PC-3 (cell line): ENCODE data around the gene TIMM17B. TPM values are rescaled to one million over a fixed set of nuclear protein-coding genes. Genes with fewer than 3 reads are reported as not detected.
"Not testable (repeated sequence)": the region's sequence is repeated elsewhere in the genome, so short reads cannot be mapped to it uniquely, and the experiment has no call there.

ENCODE experiments used
- ATAC-seq: fragments of 200-7000 bp; cut with Tn5 transposase; 2 replicates; pipeline ENCODE4 v1.9.1; 2020; ENCODE audit warnings: mild to moderate bottlenecking, moderate library complexity
- BruUV-seq: library from RNA; stranded (reverse); fragments of 400-500 nt; replicated peaks from 2 replicates; lab custom pipeline; 2021; lab: Mats Ljungman, UMichigan
- CTCF ChIA-PET: fragments of 300-600 bp; sonication (Branson Sonifier 250); formaldehyde crosslinking; loops from one replicate; lab custom pipeline; 2022; ENCODE audit warnings: antibody characterized with exemption; lab: Charles Lee
- POLR2A ChIA-PET: fragments of 300-600 bp; sonication (Branson Sonifier 250); formaldehyde crosslinking; loops from one replicate; lab custom pipeline; 2022; ENCODE audit warnings: antibody characterized with exemption; ENCODE audit not compliant: unreplicated experiment; lab: Charles Lee
- DNase-seq: peaks from one replicate; pipeline ENCODE4 v3.0.0-alpha.2; 2015
- H2AFZ ChIP-seq: fragments of 300-600 bp; sonication (generic); 2 replicates; pipeline ENCODE4 v1.6.0; 2016; ENCODE audit warnings: antibody characterized with exemption, low read length
- H3F3A ChIP-seq: fragments of 300-600 bp; sonication (generic); one replicate; pipeline ENCODE4 v1.6.0; 2017; ENCODE audit warnings: antibody characterized with exemption, low read length, control low read depth, mild to moderate bottlenecking; ENCODE audit not compliant: unreplicated experiment
- H3K27ac ChIP-seq: fragments of 300-600 bp; sonication (generic); 2 replicates; pipeline ENCODE4 v1.5.1; 2016; ENCODE audit warnings: mild to moderate bottlenecking, low read length
- H3K27me3 ChIP-seq: fragments of 300-600 bp; sonication (generic); 2 replicates; pipeline ENCODE4 v1.6.1; 2016; ENCODE audit warnings: low read length, mixed read lengths
- H3K36me3 ChIP-seq: fragments of 300-600 bp; sonication (generic); 2 replicates; pipeline ENCODE4 v1.6.1; 2016; ENCODE audit warnings: low read depth, mixed run types, low read length, mixed read lengths
- H3K4me1 ChIP-seq: fragments of 300-600 bp; sonication (generic); 2 replicates; pipeline ENCODE4 v1.5.1; 2016; ENCODE audit warnings: low read length; ENCODE audit not compliant: insufficient read depth
- H3K4me2 ChIP-seq: fragments of 300-600 bp; sonication (generic); 2 replicates; pipeline ENCODE4 v1.6.0; 2016; ENCODE audit warnings: low read length
- H3K4me3 ChIP-seq: fragments of 300-600 bp; sonication (generic); 2 replicates; pipeline ENCODE4 v1.5.1; 2016; ENCODE audit warnings: mild to moderate bottlenecking, low read length, mixed read lengths
- H3K79me2 ChIP-seq: fragments of 300-600 bp; sonication (generic); 2 replicates; pipeline ENCODE4 v1.6.1; 2017; ENCODE audit warnings: low read length, mixed read lengths
- H3K9ac ChIP-seq: fragments of 300-600 bp; sonication (generic); 2 replicates; pipeline ENCODE4 v1.6.0; 2016; ENCODE audit warnings: mild to moderate bottlenecking, low read length
- H3K9me2 ChIP-seq: fragments of 300-600 bp; sonication (generic); replicated peaks from 2 replicates; pipeline ENCODE4 v1.6.1; 2016; ENCODE audit warnings: mixed run types, low read length, mixed read lengths
- H3K9me3 ChIP-seq: fragments of 300-600 bp; sonication (generic); 2 replicates; pipeline ENCODE4 v1.6.1; 2016; ENCODE audit warnings: low read length, mixed read lengths
- H4K20me1 ChIP-seq: fragments of 300-600 bp; sonication (generic); 2 replicates; pipeline ENCODE4 v1.6.1; 2016; ENCODE audit warnings: low read length, mixed read lengths
- EZH2 ChIP-seq: fragments of 300-600 bp; sonication (generic); IDR thresholded peaks from one replicate; pipeline ENCODE4 v1.6.1; 2017; ENCODE audit warnings: antibody characterized with exemption, mild to moderate bottlenecking, low read length; ENCODE audit not compliant: unreplicated experiment
- EZH2phosphoT487 ChIP-seq: fragments of 300-600 bp; sonication (generic); IDR thresholded peaks from 2 replicates; pipeline ENCODE4 v1.6.1; 2018; ENCODE audit warnings: mild to moderate bottlenecking, antibody characterized with exemption, low read length, borderline replicate concordance
- intact Hi-C: fragments of 100-400 bp; cut with micrococcal nuclease; formaldehyde crosslinking; loops from 2 replicates; pipeline ENCODE4 v1.9.0; 2023
- total RNA-seq: library from RNA; depleted of rRNA; stranded (reverse); fragments of >200 nt; gene quantifications from 2 replicates; pipeline ENCODE4 v1.2.3, GENCODE V29; 2014
- TF ChIP-seq, protein P1 (sequence below): fragments of 300-600 bp; sonication (generic); conservative IDR thresholded peaks from 2 replicates; pipeline ENCODE4 v1.5.1; 2017; ENCODE audit warnings: antibody characterized with exemption, low read depth, mild to moderate bottlenecking, low read length

Gene TIMM17B
- total RNA-seq, 1 experiment from 2014 or later, result 101 TPM

DNA sequence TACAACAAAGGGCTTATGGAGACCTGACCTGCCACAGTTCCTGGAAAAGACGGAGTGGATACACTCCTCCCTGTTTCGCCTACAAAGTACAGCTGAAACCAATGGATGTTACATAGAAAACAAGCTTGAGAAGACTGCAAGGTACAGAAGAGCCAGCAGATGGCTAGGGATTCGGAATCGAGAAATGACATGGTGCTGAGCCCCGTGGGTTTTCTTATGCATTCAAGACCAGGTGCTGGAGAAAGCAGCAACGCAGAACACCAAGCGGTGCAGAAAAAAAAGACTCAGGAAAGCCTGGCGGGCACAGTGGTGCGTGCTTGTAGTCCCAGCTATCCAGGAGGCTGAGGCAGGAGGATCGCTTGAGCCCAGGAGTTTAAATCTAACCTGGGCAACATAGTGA, 13.8 kb downstream of the TIMM17B start:
- DNase-seq, result peak; percentile 14
- no peaks in the 10 kb centered on the region for H3K36me3 ChIP-seq
- ChIA-PET CTCF (no interaction called here), POLR2A (no interaction called here)
- H3K27ac ChIP-seq, result no peak overlapping the region
- H3K4me2 ChIP-seq, result no peak overlapping the region
- H3K9me2 ChIP-seq, result no peaks in the 10 kb centered on the region
- no peaks in the 10 kb centered on the region for H3K79me2 ChIP-seq
- intact Hi-C loops, result no loop called here
- H3F3A ChIP-seq, result no peaks in the 10 kb centered on the region
- no peak overlapping the region for H2AFZ ChIP-seq
- H4K20me1 ChIP-seq, result no peaks in the 10 kb centered on the region
- TF ChIP-seq EZH2 (no peak), EZH2phosphoT487 (no peak)
- TF ChIP-seq, protein P1, sequence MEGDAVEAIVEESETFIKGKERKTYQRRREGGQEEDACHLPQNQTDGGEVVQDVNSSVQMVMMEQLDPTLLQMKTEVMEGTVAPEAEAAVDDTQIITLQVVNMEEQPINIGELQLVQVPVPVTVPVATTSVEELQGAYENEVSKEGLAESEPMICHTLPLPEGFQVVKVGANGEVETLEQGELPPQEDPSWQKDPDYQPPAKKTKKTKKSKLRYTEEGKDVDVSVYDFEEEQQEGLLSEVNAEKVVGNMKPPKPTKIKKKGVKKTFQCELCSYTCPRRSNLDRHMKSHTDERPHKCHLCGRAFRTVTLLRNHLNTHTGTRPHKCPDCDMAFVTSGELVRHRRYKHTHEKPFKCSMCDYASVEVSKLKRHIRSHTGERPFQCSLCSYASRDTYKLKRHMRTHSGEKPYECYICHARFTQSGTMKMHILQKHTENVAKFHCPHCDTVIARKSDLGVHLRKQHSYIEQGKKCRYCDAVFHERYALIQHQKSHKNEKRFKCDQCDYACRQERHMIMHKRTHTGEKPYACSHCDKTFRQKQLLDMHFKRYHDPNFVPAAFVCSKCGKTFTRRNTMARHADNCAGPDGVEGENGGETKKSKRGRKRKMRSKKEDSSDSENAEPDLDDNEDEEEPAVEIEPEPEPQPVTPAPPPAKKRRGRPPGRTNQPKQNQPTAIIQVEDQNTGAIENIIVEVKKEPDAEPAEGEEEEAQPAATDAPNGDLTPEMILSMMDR, result no peak
- no peaks in the 10 kb centered on the region for H3K4me1 ChIP-seq
- no TSS peak for BruUV-seq
- H3K4me3 ChIP-seq, result no peak overlapping the region
- ATAC-seq, result peak; percentile 55
- H3K27me3 ChIP-seq, result no peaks in the 10 kb centered on the region
- H3K9me3 ChIP-seq, result no peaks in the 10 kb centered on the region
- no peak overlapping the region for H3K9ac ChIP-seq

DNA sequence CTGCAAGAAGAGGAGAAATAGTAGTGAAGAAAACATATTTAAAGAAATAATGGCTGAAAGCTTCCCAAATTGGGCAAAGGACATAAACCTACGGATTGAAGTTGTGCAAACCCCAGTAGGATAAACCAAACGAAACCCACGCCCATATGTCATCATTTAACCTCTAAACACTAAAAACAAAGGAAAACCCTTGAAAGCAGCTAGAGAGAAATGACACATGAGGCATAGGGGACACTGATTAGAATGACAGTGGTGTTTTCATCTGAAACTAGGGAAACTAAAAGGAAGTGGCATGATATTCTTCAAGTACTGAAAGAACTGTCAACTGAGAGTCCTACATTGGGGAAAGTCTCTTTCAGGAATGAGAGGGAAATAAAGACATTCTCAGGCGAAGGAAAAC, 20.6 kb downstream of the TIMM17B start:
- H3K4me1 ChIP-seq, H3K9me2 ChIP-seq, H3K27me3 ChIP-seq, DNase-seq, H4K20me1 ChIP-seq, ATAC-seq, CTCF ChIA-PET, intact Hi-C loops, H2AFZ ChIP-seq, H3K27ac ChIP-seq, H3K9me3 ChIP-seq, POLR2A ChIA-PET, H3K9ac ChIP-seq, BruUV-seq, H3K36me3 ChIP-seq, H3K4me2 ChIP-seq, H3K4me3 ChIP-seq, H3K79me2 ChIP-seq, H3F3A ChIP-seq: not testable (repeated sequence)

DNA sequence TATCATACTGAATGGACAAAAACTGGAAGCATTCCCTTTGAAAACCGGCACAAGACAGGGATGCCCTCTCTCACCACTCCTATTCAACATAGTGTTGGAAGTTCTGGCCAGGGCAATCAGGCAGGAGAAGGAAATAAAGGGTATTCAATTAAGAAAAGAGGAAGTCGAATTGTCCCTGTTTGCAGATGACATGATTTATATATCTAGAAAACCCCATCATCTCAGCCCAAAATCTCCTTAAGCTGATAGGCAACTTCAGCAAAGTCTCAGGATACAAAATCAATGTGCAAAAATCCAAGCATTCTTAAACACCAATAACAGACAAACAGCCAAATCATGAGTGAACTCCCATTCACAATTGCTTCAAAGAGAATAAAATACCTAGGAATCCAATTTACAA, 25.6 kb downstream of the TIMM17B start:
- ATAC-seq, H2AFZ ChIP-seq, H3K79me2 ChIP-seq, H4K20me1 ChIP-seq, POLR2A ChIA-PET, H3K4me1 ChIP-seq, BruUV-seq, intact Hi-C loops, H3K9me3 ChIP-seq, H3K9me2 ChIP-seq, H3K4me3 ChIP-seq, H3F3A ChIP-seq, CTCF ChIA-PET, H3K27me3 ChIP-seq, H3K36me3 ChIP-seq, DNase-seq, H3K27ac ChIP-seq, H3K9ac ChIP-seq, H3K4me2 ChIP-seq: not testable (repeated sequence)

DNA sequence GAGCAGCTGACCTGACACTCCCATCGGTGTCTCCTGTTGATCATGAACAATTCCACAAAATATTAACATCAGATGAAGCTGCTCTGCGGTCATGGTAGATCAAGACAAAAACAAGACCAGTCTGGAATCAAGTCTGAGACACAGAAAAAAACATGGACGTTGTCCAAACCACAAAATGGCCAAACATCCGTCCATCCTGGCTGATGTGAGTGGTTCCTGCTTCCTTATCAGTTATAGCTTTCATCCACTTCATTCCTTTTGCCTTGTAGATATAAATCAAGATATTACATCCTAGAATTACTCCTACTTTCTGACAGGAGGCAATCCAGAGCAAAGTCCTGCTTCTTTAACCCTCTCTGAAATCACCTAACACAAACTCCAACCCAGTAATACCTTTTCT, 33.4 kb downstream of the TIMM17B start:
- no peak overlapping the region for H3K27ac ChIP-seq
- H3K27me3 ChIP-seq, result no peaks in the 10 kb centered on the region
- H3K9me2 ChIP-seq, result no peaks in the 10 kb centered on the region
- H3K4me3 ChIP-seq, result no peak overlapping the region
- no peaks in the 10 kb centered on the region for H3K9me3 ChIP-seq
- CTCF ChIA-PET, result no interaction called here
- H3F3A ChIP-seq, result no peaks in the 10 kb centered on the region
- POLR2A ChIA-PET, result no interaction called here
- no peaks in the 10 kb centered on the region for H3K36me3 ChIP-seq
- no TSS peak for BruUV-seq
- H4K20me1 ChIP-seq, result no peaks in the 10 kb centered on the region
- TF ChIP-seq EZH2phosphoT487 (no peak), EZH2 (no peak)
- TF ChIP-seq, protein P1, result no peak
- no peak for ATAC-seq
- no peaks in the 10 kb centered on the region for H3K79me2 ChIP-seq
- intact Hi-C loops, result no loop called here
- no peak overlapping the region for H3K9ac ChIP-seq
- peaks cover 20% of the 10 kb centered on the region for H3K4me1 ChIP-seq
- DNase-seq, result peak; percentile 42
- no peak overlapping the region for H2AFZ ChIP-seq
- peak overlapping the region; percentile 37 for H3K4me2 ChIP-seq
